ENCODE results near the gene HAP1.

DNA sequence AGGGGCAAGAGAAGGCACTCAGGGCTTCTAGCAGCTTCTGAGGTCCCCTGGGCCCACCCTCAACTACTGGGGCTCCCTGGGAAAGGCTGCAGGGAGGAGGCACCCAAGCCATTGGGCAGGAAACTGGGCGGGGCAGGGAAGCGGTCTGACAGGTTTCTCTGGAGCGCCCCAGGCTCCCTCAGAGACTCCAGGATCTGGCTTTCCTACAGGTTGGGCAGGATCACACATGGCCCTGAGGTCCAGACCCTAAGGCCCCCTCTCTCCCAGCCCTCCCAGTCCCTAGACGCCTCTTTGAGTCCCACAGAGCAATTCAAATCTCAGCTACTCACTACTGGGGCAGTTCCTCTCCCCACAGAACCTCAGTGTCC, 37.8 kb upstream of the HAP1 start:
- TF ChIP-seq POLR2AphosphoS5 (IDR thresholded peaks at IDR 0.05; ENCODE audit: low read depth, low read length), result no peak
- no peak for TF ChIP-seq POLR2A (IDR thresholded peaks at IDR 0.05; ENCODE audit: low read depth, low read length)
- no peak for TF ChIP-seq TAF1 (IDR thresholded peaks at IDR 0.05; ENCODE audit: borderline replicate concordance, low read depth, low read length)
